SK-N-SH treated with all-trans-retinoic acid at 6 μM for 48 hours (cell line): Measurements from ENCODE around the gene ABCC4.

Source experiments
- ATAC-seq: fragments of 200-7000 bp; cut with Tn5 transposase; 3 replicates; pipeline ENCODE4 v1.9.1; 2020; ENCODE audit warnings: mild to moderate bottlenecking, moderate library complexity
- ARNTL ChIP-seq: fragments of 450-650 bp; formaldehyde crosslinking; IDR thresholded peaks from 2 replicates; pipeline ENCODE4 v1.5.0; 2020; ENCODE audit warnings: low read depth, mild to moderate bottlenecking, moderate library complexity, borderline replicate concordance
- CSDC2 ChIP-seq: fragments of 250-450 bp; sonication (Bioruptor Pico); IDR thresholded peaks from 2 replicates; pipeline ENCODE4 v1.5.0; 2020; ENCODE audit warnings: mild to moderate bottlenecking, moderate library complexity
- CSRNP3 ChIP-seq: fragments of 250-450 bp; sonication (Bioruptor Pico); IDR thresholded peaks from 2 replicates; pipeline ENCODE4 v1.5.1; 2021; ENCODE audit warnings: mild to moderate bottlenecking, moderate library complexity
- ESRRG ChIP-seq: fragments of 250-450 bp; sonication (Bioruptor Pico); IDR thresholded peaks from 2 replicates; pipeline ENCODE4 v1.6.1; 2021; ENCODE audit warnings: mild to moderate bottlenecking
- GLIS3 ChIP-seq: fragments of 250-450 bp; sonication (Bioruptor Pico); IDR thresholded peaks from 2 replicates; pipeline ENCODE4 v1.5.0; 2020; ENCODE audit warnings: mild to moderate bottlenecking, moderate library complexity
- ISL1 ChIP-seq: fragments of 250-450 bp; sonication (Bioruptor Pico); IDR thresholded peaks from 2 replicates; pipeline ENCODE4 v2.1.2; 2022; ENCODE audit warnings: mild to moderate bottlenecking, moderate library complexity
- OSR1 ChIP-seq: fragments of 250-450 bp; sonication (Bioruptor Pico); IDR thresholded peaks from 2 replicates; pipeline ENCODE4 v1.8.0; 2022; ENCODE audit warnings: moderate library complexity, mild to moderate bottlenecking, inconsistent platforms
- PATZ1 ChIP-seq: fragments of 250-450 bp; sonication (Bioruptor Pico); IDR thresholded peaks from 2 replicates; pipeline ENCODE4 v1.8.0; 2020; ENCODE audit warnings: mild to moderate bottlenecking, moderate library complexity, borderline replicate concordance
- POU6F1 ChIP-seq: fragments of 250-450 bp; sonication (Bioruptor Pico); IDR thresholded peaks from 2 replicates; pipeline ENCODE4 v1.8.0; 2021; ENCODE audit warnings: low read depth, mild to moderate bottlenecking, moderate library complexity, borderline replicate concordance
- PPARA ChIP-seq: fragments of 250-450 bp; sonication (Bioruptor Pico); IDR thresholded peaks from 2 replicates; pipeline ENCODE4 v1.5.0; 2020; ENCODE audit warnings: mild to moderate bottlenecking, borderline replicate concordance
- RARB ChIP-seq: fragments of 250-450 bp; sonication (Bioruptor Pico); IDR thresholded peaks from 2 replicates; pipeline ENCODE4 v1.8.0; 2021; ENCODE audit warnings: mild to moderate bottlenecking, moderate library complexity
- SNAI2 ChIP-seq: fragments of 250-450 bp; sonication (Bioruptor Pico); IDR thresholded peaks from 2 replicates; pipeline ENCODE4 v1.5.0; 2020; ENCODE audit warnings: mild to moderate bottlenecking, moderate library complexity
- TCF4 ChIP-seq: fragments of 250-450 bp; sonication (Bioruptor Pico); IDR thresholded peaks from 2 replicates; pipeline ENCODE4 v1.8.0; 2021; ENCODE audit warnings: mild to moderate bottlenecking, moderate library complexity, borderline replicate concordance
- TOX ChIP-seq: fragments of 250-450 bp; sonication (Bioruptor Pico); IDR thresholded peaks from 2 replicates; pipeline ENCODE4 v1.8.0; 2021; ENCODE audit warnings: mild to moderate bottlenecking, moderate library complexity, borderline replicate concordance
- ZC3H10 ChIP-seq: fragments of 250-450 bp; sonication (Bioruptor Pico); IDR thresholded peaks from 2 replicates; pipeline ENCODE4 v1.5.1; 2021; ENCODE audit warnings: mild to moderate bottlenecking, moderate library complexity
- ZFP3 ChIP-seq: fragments of 250-450 bp; sonication (Bioruptor Pico); IDR thresholded peaks from 2 replicates; pipeline ENCODE4 v1.5.0; 2020; ENCODE audit warnings: mild to moderate bottlenecking, moderate library complexity
- ZFP30 ChIP-seq: fragments of 450-650 bp; formaldehyde crosslinking; IDR thresholded peaks from 2 replicates; pipeline ENCODE4 v1.5.0; 2022; ENCODE audit warnings: mild to moderate bottlenecking, moderate library complexity
- ZNF565 ChIP-seq: fragments of 450-650 bp; formaldehyde crosslinking; conservative IDR thresholded peaks from 2 replicates; pipeline ENCODE4 v1.5.0; 2020; ENCODE audit warnings: low read depth, mild to moderate bottlenecking, moderate library complexity
- ZNF70 ChIP-seq: fragments of 450-650 bp; formaldehyde crosslinking; IDR thresholded peaks from 2 replicates; pipeline ENCODE4 v1.5.0; 2020; ENCODE audit warnings: mild to moderate bottlenecking, moderate library complexity
- ZNF8 ChIP-seq: fragments of 450-650 bp; formaldehyde crosslinking; IDR thresholded peaks from 2 replicates; pipeline ENCODE4 v1.5.0; 2020; ENCODE audit warnings: mild to moderate bottlenecking, moderate library complexity
- TF ChIP-seq, protein P1 (sequence below): fragments of 250-450 bp; sonication (Bioruptor Pico); IDR thresholded peaks from 2 replicates; pipeline ENCODE4 v1.5.1; 2020; ENCODE audit warnings: low read depth, mild to moderate bottlenecking, moderate library complexity
- TF ChIP-seq, protein P2 (sequence below): fragments of 250-450 bp; sonication (Bioruptor Pico); IDR thresholded peaks from 2 replicates; pipeline ENCODE4 v1.5.0; 2020; ENCODE audit warnings: mild to moderate bottlenecking, moderate library complexity

The ABCC4 gene

GRCh38 chr13:95338905-95339304 is 37.7 kb upstream of the ABCC4 start:
- TF ChIP-seq ISL1 (CRISPR knock-in tag) (no peak), ESRRG (CRISPR knock-in tag) (no peak), PPARA (CRISPR knock-in tag) (no peak), GLIS3 (CRISPR knock-in tag) (no peak), OSR1 (CRISPR knock-in tag) (no peak), ZFP3 (no peak), CSDC2 (no peak), ZC3H10 (CRISPR knock-in tag) (no peak), TOX (no peak), POU6F1 (CRISPR knock-in tag) (no peak), CSRNP3 (CRISPR knock-in tag) (no peak), ZNF565 (CRISPR knock-in tag) (no peak), PATZ1 (CRISPR knock-in tag) (no peak), ZFP30 (CRISPR knock-in tag) (no peak), ARNTL (no peak), ZNF70 (CRISPR knock-in tag) (no peak), SNAI2 (CRISPR knock-in tag) (no peak), RARB (CRISPR knock-in tag) (no peak)
- TF ChIP-seq, protein P1, sequence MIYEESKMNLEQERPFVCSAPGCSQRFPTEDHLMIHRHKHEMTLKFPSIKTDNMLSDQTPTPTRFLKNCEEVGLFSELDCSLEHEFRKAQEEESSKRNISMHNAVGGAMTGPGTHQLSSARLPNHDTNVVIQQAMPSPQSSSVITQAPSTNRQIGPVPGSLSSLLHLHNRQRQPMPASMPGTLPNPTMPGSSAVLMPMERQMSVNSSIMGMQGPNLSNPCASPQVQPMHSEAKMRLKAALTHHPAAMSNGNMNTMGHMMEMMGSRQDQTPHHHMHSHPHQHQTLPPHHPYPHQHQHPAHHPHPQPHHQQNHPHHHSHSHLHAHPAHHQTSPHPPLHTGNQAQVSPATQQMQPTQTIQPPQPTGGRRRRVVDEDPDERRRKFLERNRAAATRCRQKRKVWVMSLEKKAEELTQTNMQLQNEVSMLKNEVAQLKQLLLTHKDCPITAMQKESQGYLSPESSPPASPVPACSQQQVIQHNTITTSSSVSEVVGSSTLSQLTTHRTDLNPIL = no peak
- TF ChIP-seq, all 23 proteins: peak for 0
- ATAC-seq = no peak

- no peak for ATAC-seq
- TF ChIP-seq ZC3H10 (CRISPR knock-in tag) (no peak), SNAI2 (CRISPR knock-in tag) (no peak), ISL1 (CRISPR knock-in tag) (no peak), PPARA (CRISPR knock-in tag) (no peak), TCF4 (CRISPR knock-in tag) (no peak), TOX (no peak)
- TF ChIP-seq, protein P2, sequence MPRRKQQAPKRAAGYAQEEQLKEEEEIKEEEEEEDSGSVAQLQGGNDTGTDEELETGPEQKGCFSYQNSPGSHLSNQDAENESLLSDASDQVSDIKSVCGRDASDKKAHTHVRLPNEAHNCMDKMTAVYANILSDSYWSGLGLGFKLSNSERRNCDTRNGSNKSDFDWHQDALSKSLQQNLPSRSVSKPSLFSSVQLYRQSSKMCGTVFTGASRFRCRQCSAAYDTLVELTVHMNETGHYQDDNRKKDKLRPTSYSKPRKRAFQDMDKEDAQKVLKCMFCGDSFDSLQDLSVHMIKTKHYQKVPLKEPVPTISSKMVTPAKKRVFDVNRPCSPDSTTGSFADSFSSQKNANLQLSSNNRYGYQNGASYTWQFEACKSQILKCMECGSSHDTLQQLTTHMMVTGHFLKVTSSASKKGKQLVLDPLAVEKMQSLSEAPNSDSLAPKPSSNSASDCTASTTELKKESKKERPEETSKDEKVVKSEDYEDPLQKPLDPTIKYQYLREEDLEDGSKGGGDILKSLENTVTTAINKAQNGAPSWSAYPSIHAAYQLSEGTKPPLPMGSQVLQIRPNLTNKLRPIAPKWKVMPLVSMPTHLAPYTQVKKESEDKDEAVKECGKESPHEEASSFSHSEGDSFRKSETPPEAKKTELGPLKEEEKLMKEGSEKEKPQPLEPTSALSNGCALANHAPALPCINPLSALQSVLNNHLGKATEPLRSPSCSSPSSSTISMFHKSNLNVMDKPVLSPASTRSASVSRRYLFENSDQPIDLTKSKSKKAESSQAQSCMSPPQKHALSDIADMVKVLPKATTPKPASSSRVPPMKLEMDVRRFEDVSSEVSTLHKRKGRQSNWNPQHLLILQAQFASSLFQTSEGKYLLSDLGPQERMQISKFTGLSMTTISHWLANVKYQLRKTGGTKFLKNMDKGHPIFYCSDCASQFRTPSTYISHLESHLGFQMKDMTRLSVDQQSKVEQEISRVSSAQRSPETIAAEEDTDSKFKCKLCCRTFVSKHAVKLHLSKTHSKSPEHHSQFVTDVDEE (CRISPR knock-in tag) = no peak
These were observed 36.3 kb upstream of the ABCC4 start for GRCh38 chr13:95337597-95337996.

- TF ChIP-seq CSRNP3 (CRISPR knock-in tag) (no peak), ZNF8 (CRISPR knock-in tag) (no peak), SNAI2 (CRISPR knock-in tag) (no peak), CSDC2 (no peak), RARB (CRISPR knock-in tag) (no peak), ZFP3 (no peak), ESRRG (CRISPR knock-in tag) (no peak), TCF4 (CRISPR knock-in tag) (no peak), ARNTL (no peak), ZFP30 (CRISPR knock-in tag) (no peak), PPARA (CRISPR knock-in tag) (no peak)
- TF ChIP-seq, protein P2 (CRISPR knock-in tag) = no peak
- TF ChIP-seq, protein P1 = no peak
- ATAC-seq = no peak
These were observed 34.4 kb upstream of the ABCC4 start for GRCh38 chr13:95335667-95336066.
